Fibroblast of pulmonary artery (primary cell): ENCODE results near the gene TLL2.

Experiments used
- DNase-seq: peaks from one replicate; pipeline ENCODE4 v3.0.0-alpha.2; 2010; ENCODE audit warnings: low read depth
- H3K4me3 ChIP-seq: replicated peaks from 2 replicates; pipeline ENCODE4 v1.5.1; 2011; ENCODE audit warnings: low read depth, mild to moderate bottlenecking, control low read depth, low read length, moderate library complexity
- CTCF ChIP-seq: IDR thresholded peaks from 2 replicates; pipeline ENCODE4 v1.5.1; 2011; ENCODE audit warnings: mild to moderate bottlenecking, control low read depth, low read length, inconsistent platforms; ENCODE audit errors: missing control alignments

Gene TLL2

GRCh38 chr10:96541921-96542320 is 28.2 kb upstream of the TLL2 start:
- no peak for TF ChIP-seq CTCF
- DNase-seq = no peak
- no peak overlapping the region for H3K4me3 ChIP-seq

- TF ChIP-seq CTCF = no peak
- H3K4me3 ChIP-seq = no peak overlapping the region
- no peak for DNase-seq
These were observed 26.5 kb upstream of the TLL2 start for GRCh38 chr10:96540240-96540639.

- no peak for DNase-seq
- H3K4me3 ChIP-seq = no peak overlapping the region
- TF ChIP-seq CTCF = no peak
These were observed 25.0 kb upstream of the TLL2 start for GRCh38 chr10:96538683-96539082.

- no peak for DNase-seq
- TF ChIP-seq CTCF = no peak
- no peak overlapping the region for H3K4me3 ChIP-seq
These were observed 22.4 kb upstream of the TLL2 start for GRCh38 chr10:96536129-96536528.

- DNase-seq = peak; percentile 25
- no peak for TF ChIP-seq CTCF
- no peak overlapping the region for H3K4me3 ChIP-seq
These were observed 18.8 kb upstream of the TLL2 start for GRCh38 chr10:96532523-96532922.

GRCh38 chr10:96529634-96530279 is 16.0 kb upstream of the TLL2 start:
- DNase-seq = no peak
- no peak overlapping the region for H3K4me3 ChIP-seq
- TF ChIP-seq CTCF = no peak

- no peak overlapping the region for H3K4me3 ChIP-seq
- TF ChIP-seq CTCF = no peak
- no peak for DNase-seq
These were observed 11.0 kb upstream of the TLL2 start for GRCh38 chr10:96524741-96525140.
